Measurements from ENCODE around the gene IL34.
A peak's percentile ranks its signal among the peaks of the same experiment; 100 is the strongest.
"Not testable (repeated sequence)": the region's sequence is repeated elsewhere in the genome, so short reads cannot be mapped to it uniquely, and the experiment has no call there.

The IL34 gene

GRCh38 chr16:70632273-70632672, 14.1 kb upstream of the IL34 start:
- no peak for DNase-seq (ENCODE audit: low spot score)

DNA sequence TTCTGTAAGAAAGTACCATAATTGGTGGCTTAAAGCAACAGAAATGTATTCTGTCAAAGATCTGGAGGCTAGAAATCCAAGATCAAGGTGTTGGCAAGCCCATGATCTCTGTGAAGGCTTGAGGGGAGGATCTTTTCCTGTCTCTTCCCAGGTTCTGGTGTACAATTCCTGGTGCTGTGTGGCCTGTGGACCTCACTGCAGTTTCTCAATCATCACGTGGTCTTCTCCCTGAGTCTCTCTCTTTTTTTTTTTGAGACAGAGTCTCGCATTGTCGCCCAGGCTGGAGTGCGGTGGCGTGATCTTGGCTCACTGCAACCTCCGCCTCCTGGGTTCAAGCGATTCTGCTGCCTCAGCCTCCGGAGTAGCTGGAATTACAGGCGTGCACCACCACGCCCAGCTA, 12.7 kb upstream of the IL34 start:
- not testable (repeated sequence) for DNase-seq (ENCODE audit: low spot score)

GRCh38 chr16:70634861-70635260, 11.5 kb upstream of the IL34 start:
- DNase-seq (ENCODE audit: low spot score) = no peak

DNA sequence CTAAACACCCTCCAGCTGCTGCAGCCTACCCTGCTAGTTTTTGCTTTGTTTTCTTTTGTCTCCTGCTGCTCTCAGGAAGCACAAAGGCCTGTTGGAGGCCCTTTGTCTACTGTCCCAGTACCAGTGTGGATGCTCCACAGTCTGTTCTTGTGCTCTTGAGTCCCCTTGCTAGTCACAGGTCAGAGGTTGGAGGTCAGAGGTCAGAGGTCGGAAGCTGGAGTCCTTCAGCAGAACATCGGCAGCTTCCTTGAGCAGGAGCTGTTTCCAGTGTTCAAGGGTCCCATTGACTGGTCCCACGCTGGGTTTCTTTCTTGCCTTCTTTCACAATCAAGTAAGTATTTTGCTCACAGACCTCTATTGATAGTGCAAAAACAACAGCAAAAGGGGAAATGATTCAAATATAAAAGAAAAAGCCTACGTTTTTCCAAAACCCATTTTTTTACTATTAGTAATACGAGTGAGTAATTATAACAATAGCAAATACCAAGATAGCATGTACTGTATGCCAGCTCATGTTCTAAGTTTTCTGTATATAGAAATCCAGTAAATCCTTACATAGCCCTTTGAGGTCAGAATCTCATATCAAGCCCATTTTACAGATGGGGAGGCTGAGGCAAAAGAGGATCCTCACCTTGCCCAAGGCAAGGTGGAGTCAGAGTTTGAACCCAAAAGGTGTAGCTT, 10.9 kb upstream of the IL34 start:
- no peak for DNase-seq (ENCODE audit: low spot score)

- no peak for DNase-seq (ENCODE audit: low spot score)
Observed at GRCh38 chr16:70638814-70639792, 7.3 kb upstream of the IL34 start.

DNA sequence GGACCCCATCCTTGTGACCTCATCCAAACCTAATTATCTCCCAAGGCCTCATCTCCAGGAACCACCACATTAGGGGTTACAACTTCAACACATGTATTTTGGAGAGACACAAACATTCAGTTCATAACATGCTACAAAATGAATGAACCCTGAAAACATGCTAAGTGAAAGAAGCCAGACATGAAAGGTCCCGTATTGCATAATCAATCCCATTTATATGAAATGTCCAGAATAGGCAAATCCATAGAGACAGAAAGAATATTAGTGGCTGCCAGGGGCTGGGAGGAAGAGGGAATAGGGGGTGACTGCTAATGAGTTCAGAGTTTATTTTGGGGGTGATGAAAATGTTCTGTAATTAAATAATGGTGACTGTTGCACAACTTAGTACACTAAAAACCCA, 3.7 kb upstream of the IL34 start:
- no peak for DNase-seq (ENCODE audit: low spot score)

GRCh38 chr16:70643264-70643663, 3.1 kb upstream of the IL34 start:
- not testable (repeated sequence) for DNase-seq (ENCODE audit: low spot score)

DNA sequence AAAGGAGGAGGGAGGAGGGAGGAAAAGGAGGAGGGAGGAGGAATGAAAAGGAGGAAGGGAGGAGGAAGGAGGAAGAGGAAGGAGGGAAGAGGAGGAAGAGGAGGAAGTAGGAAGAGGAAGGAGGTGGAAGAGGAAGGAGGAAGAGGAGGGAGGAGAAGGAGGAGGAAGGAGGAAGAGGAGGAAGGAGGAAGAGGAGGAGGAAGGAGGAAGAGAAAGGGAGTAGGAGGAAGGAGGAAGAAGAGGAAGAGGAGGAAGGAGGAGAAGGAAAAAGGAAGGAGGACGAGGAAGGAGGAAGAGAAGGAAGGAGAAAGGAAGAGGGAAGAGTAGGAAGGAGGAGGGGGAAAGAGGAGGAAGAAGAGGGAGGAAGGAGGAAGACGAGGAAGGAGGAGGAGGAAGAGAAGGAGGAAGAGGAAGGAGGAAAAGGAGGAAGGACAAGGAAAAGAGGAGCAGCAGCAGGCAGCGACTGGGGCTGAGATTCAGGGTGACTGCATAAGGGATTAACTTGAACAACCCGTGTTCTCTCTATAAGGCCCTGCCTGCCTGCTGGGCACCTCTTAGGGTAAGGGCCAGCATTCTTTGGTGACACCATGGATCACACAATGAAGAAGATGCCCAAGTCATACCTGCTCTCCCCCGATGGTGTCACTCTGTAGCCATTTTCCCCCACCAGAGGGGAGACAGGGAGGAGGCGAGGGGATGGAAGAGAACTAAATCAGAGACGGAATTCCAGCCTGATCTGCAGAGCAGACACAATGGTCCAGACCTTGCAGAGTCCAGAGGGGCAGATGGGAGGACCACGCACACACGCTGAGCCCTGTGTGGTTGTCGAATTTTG, 1.4 kb upstream of the IL34 start:
- DNase-seq (ENCODE audit: low spot score) = no peak

GRCh38 chr16:70647441-70648359, 1.3 kb downstream of the IL34 start:
- DNase-seq (ENCODE audit: low spot score) = peak; percentile 58

DNA sequence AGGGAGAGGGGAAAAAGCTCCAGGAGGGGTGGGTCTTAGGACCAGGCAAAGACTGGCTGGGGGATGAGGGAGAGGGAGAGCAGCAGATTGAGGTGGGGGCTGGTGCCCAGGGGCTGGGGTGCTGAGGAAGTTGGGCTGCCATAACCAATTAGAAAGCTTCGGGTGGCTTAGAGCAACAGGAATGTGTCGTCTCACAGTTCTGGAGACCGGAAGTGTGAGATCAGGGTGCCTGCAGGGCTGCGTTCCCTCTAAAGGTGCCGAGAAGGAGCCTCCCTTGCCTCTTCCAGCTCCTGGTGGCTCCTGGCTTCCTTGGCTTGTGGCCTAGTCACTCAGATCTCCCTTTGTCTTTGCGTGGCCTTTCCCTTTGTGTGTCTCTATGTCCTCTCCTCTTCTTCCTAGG, 2.2 kb downstream of the IL34 start:
- DNase-seq (ENCODE audit: low spot score) = no peak

GRCh38 chr16:70649300-70649699, 2.9 kb downstream of the IL34 start:
- DNase-seq (ENCODE audit: low spot score) = no peak

- DNase-seq (ENCODE audit: low spot score) = no peak
Observed at GRCh38 chr16:70650216-70650615, 3.9 kb downstream of the IL34 start.

- no peak for DNase-seq (ENCODE audit: low spot score)
Observed at GRCh38 chr16:70651524-70651923, 5.2 kb downstream of the IL34 start.

- no peak for DNase-seq (ENCODE audit: low spot score)
Observed at GRCh38 chr16:70652322-70652721, 6.0 kb downstream of the IL34 start.

DNA sequence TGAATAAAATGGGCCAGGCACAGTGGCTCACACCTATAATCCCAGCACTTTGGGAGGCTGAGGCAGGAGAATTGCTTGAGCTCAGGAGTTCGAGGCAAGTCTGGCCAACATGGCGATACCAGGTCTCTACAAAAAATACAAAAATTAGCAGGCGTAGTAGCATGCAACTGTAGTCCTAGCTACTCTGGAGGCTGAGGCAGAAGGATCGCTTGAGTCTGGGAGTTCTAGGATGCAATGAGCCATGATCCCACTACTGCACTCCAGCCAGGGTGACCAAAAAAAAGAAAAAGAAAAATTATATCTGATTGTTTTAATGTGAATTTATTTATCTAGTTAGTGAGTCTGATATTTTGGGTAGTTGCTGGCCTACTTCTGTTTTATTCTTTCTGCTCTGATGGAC, 7.0 kb downstream of the IL34 start:
- no peak for DNase-seq (ENCODE audit: low spot score)

- peak; percentile 82 for DNase-seq (ENCODE audit: low spot score)
Observed at GRCh38 chr16:70653809-70654771, 7.7 kb downstream of the IL34 start.

DNA sequence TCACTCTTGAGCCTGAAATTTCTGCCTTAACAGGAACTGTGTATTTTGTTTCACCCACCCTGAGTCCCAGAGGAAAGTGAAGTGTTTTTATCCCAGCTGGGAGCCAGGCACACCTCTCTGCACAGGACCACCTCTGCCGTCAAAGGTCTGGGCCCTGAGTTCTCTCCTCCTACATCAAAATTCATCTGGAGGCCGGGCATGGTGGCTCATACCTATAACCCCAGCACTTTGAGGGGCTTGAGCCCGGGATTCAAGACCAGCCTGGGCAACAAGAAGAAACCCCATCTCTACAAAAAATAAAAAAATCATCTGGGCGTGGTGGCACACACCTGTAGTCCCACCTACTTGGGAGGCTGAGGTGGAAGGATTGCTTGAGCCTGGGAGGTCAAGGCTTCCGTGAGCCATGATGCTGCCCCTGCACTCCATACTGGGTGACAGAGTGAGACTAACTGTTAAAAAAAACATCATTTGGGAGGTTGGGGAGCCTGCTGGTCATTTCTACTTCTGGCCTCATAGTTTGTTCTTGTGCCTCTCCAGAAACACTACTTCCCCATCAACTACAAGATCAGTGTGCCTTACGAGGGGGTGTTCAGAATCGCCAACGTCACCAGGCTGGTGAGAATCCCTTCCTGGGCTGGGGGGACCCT, 9.8 kb downstream of the IL34 start:
- DNase-seq (ENCODE audit: low spot score) = no peak

- no peak for DNase-seq (ENCODE audit: low spot score)
Observed at GRCh38 chr16:70656712-70657263, 10.4 kb downstream of the IL34 start.

- no peak for DNase-seq (ENCODE audit: low spot score)
Observed at GRCh38 chr16:70657956-70658355, 11.6 kb downstream of the IL34 start.

Measured in putamen (tissue), 1 donor.